Natural killer cell (primary cell): ENCODE measurements around the gene PTPRR. TPM values are rescaled to one million over a fixed set of nuclear protein-coding genes. Genes with fewer than 3 reads are reported as not detected.

Source experiments
- ATAC-seq, 3 donors: fragments of 150-1000 bp in 2 of 3; fragments of 200-7000 bp in 1 of 3; cut with Tn5 transposase; 1 replicate in 1 of 3; 2 replicates in 2 of 3; pipeline ENCODE4 v1.10.0; 2021; ENCODE audit warnings: mild to moderate bottlenecking in 2 of 3, moderate library complexity in 2 of 3
- DNase-seq, 2 donors: peaks; one replicate each; pipeline versions ENCODE4 v3.0.0 to v3.0.0-alpha.2; 2013 to 2021; ENCODE audit warnings: mixed read lengths in 1 of 2
- H3K27ac ChIP-seq: one replicate; pipeline ENCODE4 v1.5.1; 2013; ENCODE audit warnings: mild to moderate bottlenecking, low read length
- H3K27me3 ChIP-seq: one replicate; pipeline ENCODE4 v1.6.1; 2013; ENCODE audit warnings: low read length; ENCODE audit not compliant: control insufficient read depth, insufficient read depth
- H3K36me3 ChIP-seq: one replicate; pipeline ENCODE4 v1.6.1; 2013; ENCODE audit warnings: low read length; ENCODE audit not compliant: control insufficient read depth, insufficient read depth
- H3K4me1 ChIP-seq: one replicate; pipeline ENCODE4 v1.6.1; 2013; ENCODE audit warnings: low read length; ENCODE audit not compliant: control insufficient read depth, insufficient read depth
- H3K4me3 ChIP-seq: one replicate; pipeline ENCODE4 v1.5.1; 2013; ENCODE audit warnings: low read length
- H3K9me3 ChIP-seq: one replicate; pipeline ENCODE4 v1.6.1; 2013; ENCODE audit warnings: low read length; ENCODE audit not compliant: control insufficient read depth, insufficient read depth
- H3K27ac Mint-ChIP-seq, 2 donors: one replicate each; pipeline ENCODE4 v1.8.0; 2022; ENCODE audit warnings: mild to moderate bottlenecking in 2 of 2, mixed read lengths in 2 of 2, moderate library complexity in 1 of 2
- H3K27me3 Mint-ChIP-seq, 2 donors: one replicate each; pipeline ENCODE4 v1.8.0; 2022; ENCODE audit warnings: low read depth in 2 of 2, mixed read lengths in 2 of 2
- H3K36me3 Mint-ChIP-seq: one replicate; pipeline ENCODE4 v1.8.0; 2022; ENCODE audit warnings: mixed read lengths
- H3K4me1 Mint-ChIP-seq, 2 donors: one replicate each; pipeline ENCODE4 v1.8.0; 2022; ENCODE audit warnings: mixed read lengths in 2 of 2
- H3K4me3 Mint-ChIP-seq: one replicate; pipeline ENCODE4 v1.8.0; 2022; ENCODE audit warnings: mild to moderate bottlenecking, moderate library complexity, mixed read lengths
- H3K9me3 Mint-ChIP-seq, 2 donors: one replicate each; pipeline ENCODE4 v1.8.0; 2022; ENCODE audit warnings: mixed read lengths in 2 of 2
- WGBS: methylation state at CpG from one replicate; pipeline ENCODE4 v1.1.7; 2013; ENCODE audit warnings: missing lambda C conversion rate; ENCODE audit not compliant: insufficient coverage; 5-methylcytosine and 5-hydroxymethylcytosine counted together
- intact Hi-C: fragments of 100-400 bp; cut with micrococcal nuclease; formaldehyde crosslinking; loops from one replicate; pipeline ENCODE4 v1.14.2; 2022
- total RNA-seq, 4 donors: library from RNA; stranded (reverse); fragments of 120-200 nt in 1 of 4; gene quantifications; one replicate each; pipeline versions ENCODE4 v1.2.3 to v1.2.4, GENCODE V29; 2013 to 2022
- TF ChIP-seq, protein P1 (sequence below): fragments of 200-600 bp; IDR thresholded peaks from one replicate; pipeline ENCODE4 v1.8.0; 2022; ENCODE audit warnings: antibody characterized with exemption

Gene PTPRR
- total RNA-seq, 3 donors from 2014 or later (not counting 1 experiment from before 2014, with no cell fraction given) = 0.91 to 1.3 TPM; not detected in 1

DNA sequence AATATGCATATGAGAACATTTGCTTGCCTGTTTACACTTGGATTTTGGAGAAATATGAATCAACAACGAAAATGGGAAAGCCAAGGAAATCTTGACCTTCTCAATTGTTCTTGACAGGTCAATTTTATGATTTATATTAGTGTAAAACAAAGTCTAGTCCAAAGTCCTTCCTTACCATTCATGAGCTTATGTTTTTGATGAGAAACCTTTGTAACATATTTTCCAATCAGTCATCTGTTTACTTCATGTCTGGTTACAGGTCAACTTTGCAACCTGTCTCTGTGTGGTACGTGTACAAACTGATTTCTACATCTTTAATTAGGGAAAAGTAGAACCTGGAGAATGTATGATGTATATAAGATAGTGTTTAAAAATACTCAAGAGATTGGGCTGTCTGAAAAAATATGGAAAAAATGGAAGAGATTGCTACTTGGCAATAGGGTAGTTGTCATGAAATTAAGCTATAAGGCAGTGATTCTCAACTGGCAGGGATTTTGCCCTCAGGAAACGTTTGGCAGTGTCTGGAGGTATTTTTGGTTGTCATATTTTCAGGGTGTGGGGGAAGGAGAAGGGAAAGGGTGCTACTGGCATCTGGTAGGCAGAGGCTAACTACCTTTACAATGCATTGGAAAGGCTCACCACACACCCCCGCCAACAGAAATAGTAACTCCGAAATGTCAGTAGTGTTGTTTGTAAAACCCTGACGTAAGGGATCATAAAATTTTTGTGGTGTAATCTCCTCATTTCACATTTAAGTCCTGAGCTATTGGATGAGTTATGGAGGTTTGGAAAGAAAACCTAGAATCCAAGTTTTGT is 172.9 kb downstream of the PTPRR start:
- Histone ChIP-seq H3K36me3 (no peaks in the 10 kb centered on the region), H3K4me3 (no peak overlapping the region), H3K4me1 (no peaks in the 10 kb centered on the region), H3K27me3 (no peaks in the 10 kb centered on the region), H3K9me3 (no peaks in the 10 kb centered on the region), H3K27ac (no peak overlapping the region)
- H3K9me3 Mint-ChIP-seq = no peaks in the 10 kb centered on the region
- TF ChIP-seq, protein P1, sequence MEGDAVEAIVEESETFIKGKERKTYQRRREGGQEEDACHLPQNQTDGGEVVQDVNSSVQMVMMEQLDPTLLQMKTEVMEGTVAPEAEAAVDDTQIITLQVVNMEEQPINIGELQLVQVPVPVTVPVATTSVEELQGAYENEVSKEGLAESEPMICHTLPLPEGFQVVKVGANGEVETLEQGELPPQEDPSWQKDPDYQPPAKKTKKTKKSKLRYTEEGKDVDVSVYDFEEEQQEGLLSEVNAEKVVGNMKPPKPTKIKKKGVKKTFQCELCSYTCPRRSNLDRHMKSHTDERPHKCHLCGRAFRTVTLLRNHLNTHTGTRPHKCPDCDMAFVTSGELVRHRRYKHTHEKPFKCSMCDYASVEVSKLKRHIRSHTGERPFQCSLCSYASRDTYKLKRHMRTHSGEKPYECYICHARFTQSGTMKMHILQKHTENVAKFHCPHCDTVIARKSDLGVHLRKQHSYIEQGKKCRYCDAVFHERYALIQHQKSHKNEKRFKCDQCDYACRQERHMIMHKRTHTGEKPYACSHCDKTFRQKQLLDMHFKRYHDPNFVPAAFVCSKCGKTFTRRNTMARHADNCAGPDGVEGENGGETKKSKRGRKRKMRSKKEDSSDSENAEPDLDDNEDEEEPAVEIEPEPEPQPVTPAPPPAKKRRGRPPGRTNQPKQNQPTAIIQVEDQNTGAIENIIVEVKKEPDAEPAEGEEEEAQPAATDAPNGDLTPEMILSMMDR = no peak
- intact Hi-C loops = no loop called here
- WGBS = 80% methylated on average over 2 of the region's 6 CpGs
- no peak overlapping the region for H3K27ac Mint-ChIP-seq
- no peak overlapping the region for H3K4me3 Mint-ChIP-seq
- DNase-seq (no peak), ATAC-seq (no peak)
- no peaks in the 10 kb centered on the region for H3K36me3 Mint-ChIP-seq
- H3K27me3 Mint-ChIP-seq = peaks cover 26 to 39% of the 10 kb centered on the region in 2 donors
- no peaks in the 10 kb centered on the region for H3K4me1 Mint-ChIP-seq

DNA sequence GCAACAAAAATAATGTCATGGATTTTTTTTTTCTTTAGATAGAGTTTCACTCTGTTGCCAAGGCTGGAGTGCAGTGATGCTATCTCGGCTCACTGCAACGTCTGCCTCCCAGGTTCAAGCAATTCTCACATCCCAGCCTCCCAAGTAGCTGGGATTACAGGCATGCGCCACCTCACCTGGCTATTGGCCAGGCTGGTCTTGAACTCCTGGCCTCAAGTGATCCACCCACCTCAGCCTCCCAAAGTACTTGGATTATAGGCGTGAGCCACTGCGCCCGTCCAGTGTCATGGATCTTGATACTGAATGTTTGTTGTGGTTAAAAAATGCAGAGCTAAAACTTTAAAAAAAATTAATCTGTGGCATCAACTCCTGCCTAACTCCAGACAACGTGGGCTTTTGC is 175.5 kb downstream of the PTPRR start:
- intact Hi-C loops = no loop called here
- Mint-ChIP-seq H3K36me3 (no peaks in the 10 kb centered on the region), H3K27me3 (peaks cover 26 to 36% of the 10 kb centered on the region in 2 donors), H3K27ac (no peak overlapping the region), H3K4me1 (no peaks in the 10 kb centered on the region), H3K9me3 (no peaks in the 10 kb centered on the region), H3K4me3 (no peak overlapping the region)
- Histone ChIP-seq H3K27me3 (no peaks in the 10 kb centered on the region), H3K9me3 (no peaks in the 10 kb centered on the region), H3K27ac (no peak overlapping the region), H3K4me1 (no peaks in the 10 kb centered on the region), H3K4me3 (no peak overlapping the region), H3K36me3 (no peaks in the 10 kb centered on the region)
- TF ChIP-seq, protein P1 = no peak
- DNase-seq = no peak
- no peak for ATAC-seq
- WGBS = 88% methylated on average over 5 of the region's 7 CpGs

DNA sequence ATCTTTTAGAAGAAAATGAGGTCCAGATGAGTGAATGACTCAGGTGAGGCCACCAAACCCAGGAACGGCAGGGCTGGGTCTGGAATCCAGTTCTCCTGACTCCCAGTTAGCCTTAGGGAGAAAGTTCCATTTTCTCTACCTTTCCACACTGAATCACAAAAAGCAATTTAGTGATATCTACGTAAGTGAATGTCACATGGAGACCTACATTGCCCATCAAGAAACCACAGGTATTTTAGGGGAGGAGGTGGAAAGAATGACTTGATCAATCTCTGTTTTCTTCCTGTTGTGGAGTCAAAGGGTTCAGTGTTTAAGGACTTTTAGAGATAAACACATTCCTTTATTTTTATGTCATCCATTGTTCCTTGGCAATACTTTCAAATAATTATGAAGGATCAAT is 176.4 kb downstream of the PTPRR start:
- no peaks in the 10 kb centered on the region for H3K36me3 Mint-ChIP-seq
- H3K27ac Mint-ChIP-seq = no peak overlapping the region
- ATAC-seq (no peak), DNase-seq (no peak)
- Histone ChIP-seq H3K36me3 (no peaks in the 10 kb centered on the region), H3K27me3 (no peaks in the 10 kb centered on the region), H3K9me3 (no peaks in the 10 kb centered on the region), H3K4me3 (no peak overlapping the region), H3K4me1 (no peaks in the 10 kb centered on the region), H3K27ac (no peak overlapping the region)
- intact Hi-C loops = no loop called here
- no peaks in the 10 kb centered on the region for H3K4me1 Mint-ChIP-seq
- TF ChIP-seq, protein P1 = no peak
- H3K4me3 Mint-ChIP-seq = no peak overlapping the region
- H3K9me3 Mint-ChIP-seq = no peaks in the 10 kb centered on the region
- WGBS = 79% methylated on average over 2 of the region's 2 CpGs
- H3K27me3 Mint-ChIP-seq = peaks cover 32 to 43% of the 10 kb centered on the region in 2 donors

DNA sequence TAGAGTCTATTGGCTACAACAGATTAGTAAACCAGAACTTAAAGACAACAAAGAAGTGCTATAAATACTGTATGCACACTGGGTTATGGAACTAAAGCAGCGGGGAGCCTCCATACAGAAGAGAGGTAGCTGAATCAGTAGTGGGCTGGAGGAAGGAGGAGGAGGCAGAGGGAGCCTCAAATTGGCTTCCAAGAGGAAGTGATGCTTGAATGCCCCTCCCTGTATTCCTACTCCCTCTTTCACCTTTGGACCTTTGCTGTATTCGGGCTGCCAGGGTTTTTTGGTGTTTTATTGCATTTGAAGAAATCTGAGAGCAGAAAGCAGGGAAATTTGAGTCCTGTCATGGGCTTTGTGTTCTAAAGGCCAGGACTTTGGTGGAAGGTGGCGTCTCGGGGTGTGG is 179.3 kb downstream of the PTPRR start:
- H3K9me3 ChIP-seq = no peaks in the 10 kb centered on the region
- Mint-ChIP-seq H3K4me1 (no peaks in the 10 kb centered on the region), H3K27me3 (peaks cover 29 to 30% of the 10 kb centered on the region in 2 donors), H3K4me3 (no peak overlapping the region), H3K36me3 (no peaks in the 10 kb centered on the region), H3K9me3 (no peaks in the 10 kb centered on the region), H3K27ac (no peak overlapping the region)
- no peak overlapping the region for H3K4me3 ChIP-seq
- no peaks in the 10 kb centered on the region for H3K4me1 ChIP-seq
- no peaks in the 10 kb centered on the region for H3K27me3 ChIP-seq
- 74% methylated on average over 4 of the region's 4 CpGs for WGBS
- H3K36me3 ChIP-seq = no peaks in the 10 kb centered on the region
- H3K27ac ChIP-seq = no peak overlapping the region
- intact Hi-C loops = no loop called here
- DNase-seq = no peak
- ATAC-seq = no peak
- TF ChIP-seq, protein P1 = no peak
